Activated B cell treated with CpG ODN at 0.5 μM for 24 hours (primary cell): ENCODE results near the gene RIN1. TPM values are rescaled to one million over a fixed set of nuclear protein-coding genes. Genes with fewer than 3 reads are reported as not detected.

Experiments used
- ATAC-seq: fragments of 200-7000 bp; cut with Tn5 transposase; one replicate; pipeline ENCODE4 v1.10.0; 2021; ENCODE audit warnings: low read depth, mild to moderate bottlenecking, moderate library complexity
- CTCF ChIA-PET: fragments of 350-600 bp; sonication (Branson Sonifier 250); formaldehyde crosslinking; loops from one replicate; lab custom pipeline; 2021; ENCODE audit warnings: antibody characterized with exemption; lab: Charles Lee
- POLR2A ChIA-PET: fragments of 350-600 bp; sonication (Branson Sonifier 250); formaldehyde crosslinking; loops from one replicate; lab custom pipeline; 2021; ENCODE audit warnings: antibody characterized with exemption; lab: Charles Lee
- DNase-seq: peaks from one replicate; pipeline ENCODE4 v3.0.0; 2022
- H3K27ac Mint-ChIP-seq: one replicate; pipeline ENCODE4 v1.8.0; 2020; ENCODE audit warnings: mixed read lengths
- H3K27me3 Mint-ChIP-seq: one replicate; pipeline ENCODE4 v1.8.0; 2021; ENCODE audit warnings: mixed read lengths
- H3K36me3 Mint-ChIP-seq: one replicate; pipeline ENCODE4 v1.8.0; 2021; ENCODE audit warnings: low read depth, mixed read lengths
- H3K4me1 Mint-ChIP-seq: one replicate; pipeline ENCODE4 v1.8.0; 2021; ENCODE audit warnings: mixed read lengths
- H3K4me3 Mint-ChIP-seq: one replicate; pipeline ENCODE4 v1.8.0; 2020; ENCODE audit warnings: mild to moderate bottlenecking, mixed read lengths
- H3K9me3 Mint-ChIP-seq: one replicate; pipeline ENCODE4 v1.8.0; 2020; ENCODE audit warnings: mixed read lengths
- intact Hi-C: fragments of 100-400 bp; cut with micrococcal nuclease; formaldehyde crosslinking; loops from one replicate; pipeline ENCODE4 v1.15.1; 2024
- total RNA-seq: library from RNA; stranded (reverse); gene quantifications from 2 replicates; pipeline ENCODE4 v1.2.3, GENCODE V29; 2022
- TF ChIP-seq, protein P1 (sequence below): fragments of 200-600 bp; IDR thresholded peaks from one replicate; pipeline ENCODE4 v1.8.0; 2022; ENCODE audit warnings: antibody characterized with exemption, mild to moderate bottlenecking

RIN1 gene
- total RNA-seq, 1 donor from 2014 or later, result 0.98 TPM

DNA sequence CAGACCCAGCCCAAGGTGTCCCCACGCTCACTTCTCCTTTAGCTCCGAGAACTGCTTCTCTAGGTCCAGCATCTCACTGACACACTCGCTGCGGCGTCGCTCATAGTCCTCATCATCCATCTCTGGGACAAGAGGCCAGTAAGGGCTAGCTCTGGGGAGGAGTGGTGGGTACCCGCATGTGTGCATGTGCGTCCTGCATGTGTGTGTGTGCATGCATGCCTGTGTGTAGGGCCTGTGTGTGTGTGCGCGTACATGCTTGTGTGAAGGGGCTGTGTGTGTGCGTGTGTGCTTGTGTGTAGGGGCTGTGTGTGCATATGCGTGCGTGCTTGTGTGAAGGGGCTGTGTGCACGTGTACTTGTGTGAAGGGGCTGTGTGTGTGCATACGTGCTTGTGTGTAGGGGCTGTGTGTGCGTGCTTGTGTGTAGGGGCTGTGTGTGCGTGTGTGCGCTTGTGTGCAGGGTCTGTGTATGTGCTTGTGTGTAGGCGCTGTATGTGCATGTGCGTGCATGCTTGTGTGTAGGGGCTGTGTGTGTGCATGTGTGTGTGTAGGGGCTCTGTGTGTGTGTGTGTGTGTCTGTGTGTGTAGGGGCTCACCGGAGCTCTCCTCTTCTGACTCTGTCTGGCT is 5.4 kb upstream of the RIN1 start:
- Mint-ChIP-seq H3K4me3 (peak overlapping the region; percentile 3), H3K36me3 (peaks cover 65% of the 10 kb centered on the region), H3K9me3 (no peaks in the 10 kb centered on the region), H3K4me1 (peaks cover 41% of the 10 kb centered on the region), H3K27me3 (no peaks in the 10 kb centered on the region), H3K27ac (no peak overlapping the region)
- ChIA-PET POLR2A (interaction anchor here (1.2 kb wide), 1 partner anchor 29 kb away, joined by 5 read pairs; no protein-coding TSS in a partner anchor), CTCF (no interaction called here)
- DNase-seq, result no peak
- no peak for ATAC-seq
- intact Hi-C loops, result no loop called here
- TF ChIP-seq, protein P1, sequence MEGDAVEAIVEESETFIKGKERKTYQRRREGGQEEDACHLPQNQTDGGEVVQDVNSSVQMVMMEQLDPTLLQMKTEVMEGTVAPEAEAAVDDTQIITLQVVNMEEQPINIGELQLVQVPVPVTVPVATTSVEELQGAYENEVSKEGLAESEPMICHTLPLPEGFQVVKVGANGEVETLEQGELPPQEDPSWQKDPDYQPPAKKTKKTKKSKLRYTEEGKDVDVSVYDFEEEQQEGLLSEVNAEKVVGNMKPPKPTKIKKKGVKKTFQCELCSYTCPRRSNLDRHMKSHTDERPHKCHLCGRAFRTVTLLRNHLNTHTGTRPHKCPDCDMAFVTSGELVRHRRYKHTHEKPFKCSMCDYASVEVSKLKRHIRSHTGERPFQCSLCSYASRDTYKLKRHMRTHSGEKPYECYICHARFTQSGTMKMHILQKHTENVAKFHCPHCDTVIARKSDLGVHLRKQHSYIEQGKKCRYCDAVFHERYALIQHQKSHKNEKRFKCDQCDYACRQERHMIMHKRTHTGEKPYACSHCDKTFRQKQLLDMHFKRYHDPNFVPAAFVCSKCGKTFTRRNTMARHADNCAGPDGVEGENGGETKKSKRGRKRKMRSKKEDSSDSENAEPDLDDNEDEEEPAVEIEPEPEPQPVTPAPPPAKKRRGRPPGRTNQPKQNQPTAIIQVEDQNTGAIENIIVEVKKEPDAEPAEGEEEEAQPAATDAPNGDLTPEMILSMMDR, result no peak

GRCh38 chr11:66340596-66341501 is 4.6 kb upstream of the RIN1 start:
- CTCF ChIA-PET, result interaction anchor here (0.8 kb wide), 1 partner anchor 45 kb away, joined by 3 read pairs; no protein-coding TSS in a partner anchor
- DNase-seq (no peak), ATAC-seq (no peak)
- intact Hi-C loops, result no loop called here
- peaks cover 65% of the 10 kb centered on the region for H3K36me3 Mint-ChIP-seq
- H3K27ac Mint-ChIP-seq, result no peak overlapping the region
- TF ChIP-seq, protein P1, result no peak
- peaks cover 47% of the 10 kb centered on the region for H3K4me1 Mint-ChIP-seq
- no peaks in the 10 kb centered on the region for H3K9me3 Mint-ChIP-seq
- peaks cover 2% of the 10 kb centered on the region for H3K27me3 Mint-ChIP-seq
- H3K4me3 Mint-ChIP-seq, result no peak overlapping the region
- POLR2A ChIA-PET, result interaction anchor here (0.8 kb wide), 1 partner anchor 73 kb away, joined by 3 read pairs; no protein-coding TSS in a partner anchor

DNA sequence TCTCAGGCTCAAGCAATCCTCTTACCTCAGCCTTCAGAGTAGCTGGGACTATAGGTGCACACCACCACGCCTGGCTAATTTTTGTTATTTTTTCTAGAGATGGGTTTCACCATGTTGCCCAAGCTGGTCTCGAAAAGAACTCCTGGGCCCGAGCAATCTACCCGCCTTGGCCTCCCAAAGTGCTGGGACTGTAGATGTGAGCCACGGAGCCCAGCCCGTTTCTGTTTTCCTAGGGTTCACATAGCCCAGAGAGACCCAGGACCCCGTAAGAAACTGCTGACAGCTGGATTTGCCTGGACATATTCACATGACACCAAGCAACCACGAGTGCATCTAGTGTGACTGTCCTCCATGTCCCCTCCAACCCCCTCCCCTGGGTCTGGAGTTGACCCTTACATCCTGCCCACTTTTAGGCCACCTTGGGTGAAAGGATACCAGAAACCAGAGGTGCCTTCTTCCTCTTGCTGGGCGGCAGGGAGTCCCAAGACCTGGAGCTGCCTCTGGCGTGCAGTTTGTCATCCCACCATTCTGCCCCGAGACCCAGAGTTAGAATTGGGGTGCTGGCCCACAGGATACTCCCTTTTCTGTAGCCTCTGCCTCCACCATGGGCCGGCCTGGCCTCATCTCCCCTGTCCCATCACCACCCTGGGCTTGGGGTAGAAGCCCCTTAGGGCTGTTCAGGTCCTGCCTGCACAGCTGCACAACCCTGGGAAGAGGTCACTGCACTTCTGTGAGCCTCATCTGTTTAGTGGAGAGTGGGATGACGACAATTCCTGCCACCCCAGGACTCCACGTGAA is 3.7 kb upstream of the RIN1 start:
- POLR2A ChIA-PET, result interaction anchor here (0.8 kb wide), 1 partner anchor 72 kb away, joined by 3 read pairs; no protein-coding TSS in a partner anchor
- intact Hi-C loops, result no loop called here
- H3K4me1 Mint-ChIP-seq, result peaks cover 44% of the 10 kb centered on the region
- DNase-seq (no peak), ATAC-seq (no peak)
- H3K27me3 Mint-ChIP-seq, result peaks cover 6% of the 10 kb centered on the region
- H3K4me3 Mint-ChIP-seq, result no peak overlapping the region
- H3K36me3 Mint-ChIP-seq, result peaks cover 64% of the 10 kb centered on the region
- CTCF ChIA-PET, result interaction anchor here (0.8 to 0.9 kb wide), 2 partner anchors 28 to 46 kb away, joined by 3 read pairs; no protein-coding TSS in a partner anchor
- H3K9me3 Mint-ChIP-seq, result no peaks in the 10 kb centered on the region
- H3K27ac Mint-ChIP-seq, result no peak overlapping the region
- TF ChIP-seq, protein P1, result no peak

DNA sequence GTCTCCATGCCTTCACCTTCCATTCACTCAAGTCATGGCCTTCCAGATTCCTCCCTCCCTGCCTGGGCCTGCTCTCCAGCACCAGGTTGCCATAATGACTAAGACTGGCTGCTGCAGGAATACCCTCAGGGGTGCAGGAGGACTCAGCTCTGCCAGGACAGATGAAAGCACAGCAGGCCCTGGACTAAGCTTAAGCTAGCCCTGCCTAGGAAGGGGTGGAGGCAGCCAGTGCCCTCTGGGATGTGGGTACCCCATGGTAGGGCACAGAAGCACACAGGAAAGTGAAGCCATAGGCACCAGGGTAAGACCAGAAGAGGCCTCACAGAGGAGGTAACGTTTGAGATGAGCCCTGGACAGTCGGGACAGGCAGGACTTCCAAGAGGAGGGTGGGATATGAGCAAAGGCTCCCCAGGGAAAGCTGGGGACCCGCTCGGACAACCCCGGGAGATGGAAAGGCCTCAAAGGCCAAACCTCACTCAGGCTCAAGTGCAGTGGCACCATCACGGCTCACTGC is 3.0 kb upstream of the RIN1 start:
- Mint-ChIP-seq H3K9me3 (no peaks in the 10 kb centered on the region), H3K27ac (no peak overlapping the region), H3K27me3 (peaks cover 6% of the 10 kb centered on the region), H3K4me1 (peaks cover 37% of the 10 kb centered on the region), H3K4me3 (no peak overlapping the region), H3K36me3 (peaks cover 59% of the 10 kb centered on the region)
- DNase-seq, result no peak
- TF ChIP-seq, protein P1, result no peak
- ChIA-PET CTCF (interaction anchor here (0.9 kb wide), 1 partner anchor 28 kb away, joined by 3 read pairs; no protein-coding TSS in a partner anchor), POLR2A (interaction anchor here (0.6 kb wide), 1 partner anchor 23 kb away, joined by 3 read pairs; the partner anchor contains the start of gene CD248)
- intact Hi-C loops, result no loop called here
- ATAC-seq, result no peak
